Memory B cell (primary cell): ENCODE results near the gene TPGS1.
"Not testable (repeated sequence)": the region's sequence is repeated elsewhere in the genome, so short reads cannot be mapped to it uniquely, and the experiment has no call there.

Experiments
- ATAC-seq: fragments of 150-1000 bp; cut with Tn5 transposase; 2 replicates; pipeline ENCODE4 v1.10.0; 2021; ENCODE audit warnings: low read depth, mild to moderate bottlenecking, moderate library complexity
- DNase-seq, 2 donors: peaks; one replicate each; pipeline ENCODE4 v3.0.0; 2022; ENCODE audit warnings: low spot score in 2 of 2
- H3K27ac Mint-ChIP-seq: one replicate; pipeline ENCODE4 v1.8.0; 2022; ENCODE audit warnings: mild to moderate bottlenecking, moderate library complexity, mixed read lengths
- H3K27me3 Mint-ChIP-seq: one replicate; pipeline ENCODE4 v1.8.0; 2022; ENCODE audit warnings: mixed read lengths
- H3K36me3 Mint-ChIP-seq: one replicate; pipeline ENCODE4 v1.8.0; 2022; ENCODE audit warnings: mild to moderate bottlenecking, mixed read lengths
- H3K4me1 Mint-ChIP-seq: one replicate; pipeline ENCODE4 v1.8.0; 2022; ENCODE audit warnings: mixed read lengths
- H3K4me3 Mint-ChIP-seq: one replicate; pipeline ENCODE4 v1.8.0; 2022; ENCODE audit warnings: mild to moderate bottlenecking, moderate library complexity, mixed read lengths
- H3K9me3 Mint-ChIP-seq: one replicate; pipeline ENCODE4 v1.8.0; 2022; ENCODE audit warnings: mixed read lengths

TPGS1 gene

GRCh38 chr19:468587-469256 is 38.6 kb upstream of the TPGS1 start:
- peaks cover 3% of the 10 kb centered on the region for H3K36me3 Mint-ChIP-seq
- no peak for ATAC-seq
- H3K4me3 Mint-ChIP-seq: no peak overlapping the region
- H3K27ac Mint-ChIP-seq: no peak overlapping the region
- DNase-seq: no peak
- peaks cover 7% of the 10 kb centered on the region for H3K27me3 Mint-ChIP-seq
- H3K4me1 Mint-ChIP-seq: no peaks in the 10 kb centered on the region
- H3K9me3 Mint-ChIP-seq: peaks cover 16% of the 10 kb centered on the region

- Mint-ChIP-seq H3K36me3 (no peaks in the 10 kb centered on the region), H3K4me1 (no peaks in the 10 kb centered on the region), H3K4me3 (no peak overlapping the region), H3K27ac (no peak overlapping the region), H3K27me3 (peaks cover 4% of the 10 kb centered on the region), H3K9me3 (peaks cover 13% of the 10 kb centered on the region)
- no peak for ATAC-seq
- DNase-seq: no peak
Observed at GRCh38 chr19:469833-470232, 37.5 kb upstream of the TPGS1 start.

GRCh38 chr19:470701-471100 is 36.6 kb upstream of the TPGS1 start:
- ATAC-seq (no peak), DNase-seq (no peak)
- Mint-ChIP-seq H3K4me3 (no peak overlapping the region), H3K27me3 (peaks cover 7% of the 10 kb centered on the region), H3K4me1 (no peaks in the 10 kb centered on the region), H3K36me3 (no peaks in the 10 kb centered on the region), H3K27ac (no peak overlapping the region), H3K9me3 (peaks cover 6% of the 10 kb centered on the region)

GRCh38 chr19:472005-472858 is 35.1 kb upstream of the TPGS1 start:
- ATAC-seq (no peak), DNase-seq (no peak)
- Mint-ChIP-seq H3K9me3 (peaks cover 2% of the 10 kb centered on the region), H3K4me3 (no peak overlapping the region), H3K36me3 (no peaks in the 10 kb centered on the region), H3K27ac (no peak overlapping the region), H3K27me3 (peaks cover 7% of the 10 kb centered on the region), H3K4me1 (no peaks in the 10 kb centered on the region)

- DNase-seq (no peak), ATAC-seq (no peak)
- Mint-ChIP-seq H3K27ac (no peak overlapping the region), H3K4me3 (no peak overlapping the region), H3K4me1 (no peaks in the 10 kb centered on the region), H3K9me3 (peaks cover 2% of the 10 kb centered on the region), H3K36me3 (no peaks in the 10 kb centered on the region), H3K27me3 (peaks cover 7% of the 10 kb centered on the region)
Observed at GRCh38 chr19:474126-475078, 32.9 kb upstream of the TPGS1 start.

- H3K27ac Mint-ChIP-seq: no peak overlapping the region
- peaks cover 4% of the 10 kb centered on the region for H3K4me1 Mint-ChIP-seq
- H3K27me3 Mint-ChIP-seq: peaks cover 7% of the 10 kb centered on the region
- H3K4me3 Mint-ChIP-seq: no peak overlapping the region
- no peak for DNase-seq
- H3K9me3 Mint-ChIP-seq: peaks cover 4% of the 10 kb centered on the region
- peaks cover 6% of the 10 kb centered on the region for H3K36me3 Mint-ChIP-seq
- no peak for ATAC-seq
Observed at GRCh38 chr19:475360-475759, 31.9 kb upstream of the TPGS1 start.

GRCh38 chr19:478236-478903 is 28.9 kb upstream of the TPGS1 start:
- DNase-seq (no peak), ATAC-seq (no peak)
- Mint-ChIP-seq H3K9me3 (peaks cover 15% of the 10 kb centered on the region), H3K36me3 (peaks cover 14% of the 10 kb centered on the region), H3K27ac (peak overlapping the region; percentile 76), H3K27me3 (peaks cover 7% of the 10 kb centered on the region), H3K4me1 (peaks cover 17% of the 10 kb centered on the region), H3K4me3 (no peak overlapping the region)

- peaks cover 15% of the 10 kb centered on the region for H3K9me3 Mint-ChIP-seq
- ATAC-seq (no peak), DNase-seq (no peak)
- no peak overlapping the region for H3K4me3 Mint-ChIP-seq
- peak overlapping the region; percentile 76 for H3K27ac Mint-ChIP-seq
- H3K36me3 Mint-ChIP-seq: peaks cover 16% of the 10 kb centered on the region
- H3K27me3 Mint-ChIP-seq: peaks cover 4% of the 10 kb centered on the region
- peaks cover 17% of the 10 kb centered on the region for H3K4me1 Mint-ChIP-seq
Observed at GRCh38 chr19:478976-479375, 28.3 kb upstream of the TPGS1 start.

GRCh38 chr19:480016-480855 is 27.1 kb upstream of the TPGS1 start:
- H3K4me1 Mint-ChIP-seq: peaks cover 17% of the 10 kb centered on the region
- no peak for DNase-seq
- H3K9me3 Mint-ChIP-seq: peaks cover 15% of the 10 kb centered on the region
- peak; percentile 32 for ATAC-seq
- peaks cover 16% of the 10 kb centered on the region for H3K36me3 Mint-ChIP-seq
- H3K27ac Mint-ChIP-seq: peak overlapping the region; percentile 98
- H3K27me3 Mint-ChIP-seq: peaks cover 2% of the 10 kb centered on the region
- H3K4me3 Mint-ChIP-seq: peak overlapping the region; percentile 56

- Mint-ChIP-seq H3K36me3 (peaks cover 16% of the 10 kb centered on the region), H3K4me1 (peaks cover 17% of the 10 kb centered on the region), H3K4me3 (peak overlapping the region; percentile 56), H3K9me3 (peaks cover 15% of the 10 kb centered on the region), H3K27ac (peak overlapping the region; percentile 98)
- not testable (repeated sequence) for H3K27me3 Mint-ChIP-seq, ATAC-seq, DNase-seq
Observed at GRCh38 chr19:481100-481499, 26.2 kb upstream of the TPGS1 start.

GRCh38 chr19:482186-483041 is 24.9 kb upstream of the TPGS1 start:
- Mint-ChIP-seq H3K27ac (no peak overlapping the region), H3K9me3 (peaks cover 15% of the 10 kb centered on the region), H3K4me3 (no peak overlapping the region), H3K36me3 (peaks cover 16% of the 10 kb centered on the region), H3K27me3 (peaks cover 4% of the 10 kb centered on the region), H3K4me1 (peaks cover 17% of the 10 kb centered on the region)
- no peak for DNase-seq
- no peak for ATAC-seq
